Measurements from ENCODE around the gene KIF5C. TPM values are rescaled to one million over a fixed set of nuclear protein-coding genes. Genes with fewer than 3 reads are reported as not detected.

KIF5C gene
- total and polyA plus RNA-seq, 2 of the 13 experiments (the other 11 are each of a cell fraction or from before 2014, with no cell fraction given) = 0.15 to 0.20 TPM

- TF ChIP-seq, protein P1, sequence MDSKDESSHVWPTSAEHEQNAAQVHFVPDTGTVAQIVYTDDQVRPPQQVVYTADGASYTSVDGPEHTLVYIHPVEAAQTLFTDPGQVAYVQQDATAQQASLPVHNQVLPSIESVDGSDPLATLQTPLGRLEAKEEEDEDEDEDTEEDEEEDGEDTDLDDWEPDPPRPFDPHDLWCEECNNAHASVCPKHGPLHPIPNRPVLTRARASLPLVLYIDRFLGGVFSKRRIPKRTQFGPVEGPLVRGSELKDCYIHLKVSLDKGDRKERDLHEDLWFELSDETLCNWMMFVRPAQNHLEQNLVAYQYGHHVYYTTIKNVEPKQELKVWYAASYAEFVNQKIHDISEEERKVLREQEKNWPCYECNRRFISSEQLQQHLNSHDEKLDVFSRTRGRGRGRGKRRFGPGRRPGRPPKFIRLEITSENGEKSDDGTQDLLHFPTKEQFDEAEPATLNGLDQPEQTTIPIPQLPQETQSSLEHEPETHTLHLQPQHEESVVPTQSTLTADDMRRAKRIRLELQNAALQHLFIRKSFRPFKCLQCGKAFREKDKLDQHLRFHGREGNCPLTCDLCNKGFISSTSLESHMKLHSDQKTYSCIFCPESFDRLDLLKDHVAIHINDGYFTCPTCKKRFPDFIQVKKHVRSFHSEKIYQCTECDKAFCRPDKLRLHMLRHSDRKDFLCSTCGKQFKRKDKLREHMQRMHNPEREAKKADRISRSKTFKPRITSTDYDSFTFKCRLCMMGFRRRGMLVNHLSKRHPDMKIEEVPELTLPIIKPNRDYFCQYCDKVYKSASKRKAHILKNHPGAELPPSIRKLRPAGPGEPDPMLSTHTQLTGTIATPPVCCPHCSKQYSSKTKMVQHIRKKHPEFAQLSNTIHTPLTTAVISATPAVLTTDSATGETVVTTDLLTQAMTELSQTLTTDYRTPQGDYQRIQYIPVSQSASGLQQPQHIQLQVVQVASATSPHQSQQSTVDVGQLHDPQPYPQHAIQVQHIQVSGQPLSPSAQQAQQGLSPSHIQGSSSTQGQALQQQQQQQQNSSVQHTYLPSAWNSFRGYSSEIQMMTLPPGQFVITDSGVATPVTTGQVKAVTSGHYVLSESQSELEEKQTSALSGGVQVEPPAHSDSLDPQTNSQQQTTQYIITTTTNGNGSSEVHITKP (CRISPR knock-in tag; IDR thresholded peaks at IDR 0.05; ENCODE audit: low read depth) = no peak
- TF ChIP-seq, protein P2, sequence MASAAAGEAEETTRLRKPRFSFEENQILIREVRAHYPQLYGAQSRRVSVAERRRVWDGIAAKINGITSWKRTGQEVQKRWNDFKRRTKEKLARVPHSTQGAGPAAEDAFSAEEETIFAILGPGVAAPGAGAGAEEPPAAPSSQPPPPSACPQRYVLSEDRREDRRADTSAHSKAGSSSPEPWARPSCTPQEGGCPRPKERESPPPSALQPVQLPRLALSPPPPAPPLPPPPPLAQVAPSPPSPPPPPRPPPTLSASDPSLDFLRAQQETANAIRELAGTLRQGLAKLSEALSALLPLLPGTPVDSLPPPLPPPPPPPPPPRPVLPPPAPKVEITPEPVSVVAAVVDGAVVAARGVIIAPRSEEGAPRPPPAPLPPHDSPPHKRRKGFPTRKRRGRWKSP (CRISPR knock-in tag; IDR thresholded peaks at IDR 0.05) = no peak
- TF ChIP-seq NFIB (CRISPR knock-in tag; IDR thresholded peaks at IDR 0.05; ENCODE audit: borderline replicate concordance) = peak; percentile 14; the same call in 1 of the 2 replicates
- no peak for TF ChIP-seq ZNF841 (CRISPR knock-in tag; IDR thresholded peaks at IDR 0.05; ENCODE audit: borderline replicate concordance)
- TF ChIP-seq IRF2 (CRISPR knock-in tag; IDR thresholded peaks at IDR 0.05) = no peak
- TF ChIP-seq SOX6 (IDR thresholded peaks at IDR 0.05) = no peak
- TF ChIP-seq SOX6 (CRISPR knock-in tag; IDR thresholded peaks at IDR 0.05) = no peak
- TF ChIP-seq ZNF530 (CRISPR knock-in tag; IDR thresholded peaks at IDR 0.05; ENCODE audit: low read depth) = no peak
- no peak for TF ChIP-seq CEBPG (CRISPR knock-in tag; IDR thresholded peaks at IDR 0.05)
- TF ChIP-seq THAP11 (CRISPR knock-in tag; IDR thresholded peaks at IDR 0.05) = peak; percentile 63
- no peak for TF ChIP-seq ZNF776 (CRISPR knock-in tag; IDR thresholded peaks at IDR 0.05)
- TF ChIP-seq ZNF101 (CRISPR knock-in tag; IDR thresholded peaks at IDR 0.05; ENCODE audit: borderline replicate concordance, low read depth) = no peak
- TF ChIP-seq SETDB1 (CRISPR knock-in tag; IDR thresholded peaks at IDR 0.05; ENCODE audit: borderline replicate concordance) = no peak
- peak; percentile 98 for TF ChIP-seq MEIS2 (CRISPR knock-in tag; IDR thresholded peaks at IDR 0.05)
- no peak for TF ChIP-seq ZNF260 (CRISPR knock-in tag; IDR thresholded peaks at IDR 0.05; ENCODE audit: borderline replicate concordance, low read depth)
- no peak for TF ChIP-seq ZNF746 (CRISPR knock-in tag; IDR thresholded peaks at IDR 0.05)
- no peak for TF ChIP-seq SP2 (CRISPR knock-in tag; IDR thresholded peaks at IDR 0.05)
- no peak for TF ChIP-seq NONO (IDR thresholded peaks at IDR 0.05)
- no peak for TF ChIP-seq NONO (CRISPR knock-in tag; conservative IDR thresholded peaks at IDR 0.05)
- TF ChIP-seq ZNF598 (CRISPR knock-in tag; IDR thresholded peaks at IDR 0.05; ENCODE audit: borderline replicate concordance) = no peak
- TF ChIP-seq, protein P3, sequence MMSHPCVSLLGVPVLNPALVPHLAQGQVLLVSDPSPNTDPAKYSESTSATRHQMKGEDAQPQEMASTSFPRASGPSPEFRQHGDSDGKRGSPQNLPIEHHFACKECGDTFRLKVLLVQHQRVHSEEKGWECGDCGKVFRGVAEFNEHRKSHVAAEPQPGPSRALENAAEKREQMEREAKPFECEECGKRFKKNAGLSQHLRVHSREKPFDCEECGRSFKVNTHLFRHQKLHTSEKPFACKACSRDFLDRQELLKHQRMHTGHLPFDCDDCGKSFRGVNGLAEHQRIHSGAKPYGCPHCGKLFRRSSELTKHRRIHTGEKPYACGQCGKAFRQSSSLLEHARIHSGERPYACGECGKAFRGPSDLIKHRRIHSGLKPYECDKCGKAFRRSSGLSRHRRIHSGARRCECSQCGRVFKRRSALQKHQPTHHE (CRISPR knock-in tag; IDR thresholded peaks at IDR 0.05; ENCODE audit: borderline replicate concordance) = no peak
- TF ChIP-seq HNF1B (CRISPR knock-in tag; IDR thresholded peaks at IDR 0.05) = no peak
- no peak for TF ChIP-seq ATM (IDR thresholded peaks at IDR 0.05; ENCODE audit: borderline replicate concordance)
- no peak for TF ChIP-seq ATRX (CRISPR knock-in tag; IDR thresholded peaks at IDR 0.05; ENCODE audit: borderline replicate concordance)
These were observed 1.8 kb downstream of the KIF5C start (continued) for GRCh38 chr2:148876595-148877402.
